HFF-Myc (cell line): ENCODE measurements around the gene ZNF385B.

Experiments used
- DNase-seq: peaks from one replicate; pipeline ENCODE4 v3.0.0-alpha.2; 2011; ENCODE audit warnings: low read depth; ENCODE audit errors: extremely low read depth
- H3K4me3 ChIP-seq: replicated peaks from 2 replicates; pipeline ENCODE4 v1.5.1; 2011; ENCODE audit warnings: low read depth, mild to moderate bottlenecking, control low read depth, low read length
- CTCF ChIP-seq: IDR thresholded peaks from 2 replicates; pipeline ENCODE4 v1.5.1; 2012; ENCODE audit warnings: mild to moderate bottlenecking, low read depth, low read length, control low read depth; ENCODE audit errors: missing control alignments

ZNF385B gene

GRCh38 chr2:179495315-179495714 lies 366.1 kb downstream of the ZNF385B start:
- no peak for TF ChIP-seq CTCF
- DNase-seq = no peak
- H3K4me3 ChIP-seq = no peak overlapping the region

- no peak for TF ChIP-seq CTCF
- no peak overlapping the region for H3K4me3 ChIP-seq
- no peak for DNase-seq
Observed at GRCh38 chr2:179488563-179488962, 372.8 kb downstream of the ZNF385B start.

- TF ChIP-seq CTCF = no peak
- no peak overlapping the region for H3K4me3 ChIP-seq
- peak; percentile 2 for DNase-seq
Observed at GRCh38 chr2:179487010-179487731, 374.2 kb downstream of the ZNF385B start.

- no peak for TF ChIP-seq CTCF
- no peak for DNase-seq
- no peak overlapping the region for H3K4me3 ChIP-seq
Observed at GRCh38 chr2:179483131-179483530, 378.3 kb downstream of the ZNF385B start.

- no peak for TF ChIP-seq CTCF
- no peak overlapping the region for H3K4me3 ChIP-seq
- no peak for DNase-seq
Observed at GRCh38 chr2:179479947-179480346, 381.5 kb downstream of the ZNF385B start.

GRCh38 chr2:179478771-179479170 lies 382.6 kb downstream of the ZNF385B start:
- H3K4me3 ChIP-seq = no peak overlapping the region
- TF ChIP-seq CTCF = no peak
- DNase-seq = no peak

GRCh38 chr2:179470992-179471391 lies 390.4 kb downstream of the ZNF385B start:
- no peak for TF ChIP-seq CTCF
- DNase-seq = no peak
- no peak overlapping the region for H3K4me3 ChIP-seq
